Keratinocyte (primary cell): ENCODE measurements around the gene SLC6A14. TPM values are rescaled to one million over a fixed set of nuclear protein-coding genes. Genes with fewer than 3 reads are reported as not detected.

Source experiments
- DNase-seq: peaks from one replicate; pipeline ENCODE4 v3.0.0-alpha.2; 2011; ENCODE audit warnings: low read depth, missing footprints, low spot score
- FAIRE-seq: peaks from 2 replicates; lab custom pipeline; 2011; peaks lifted over from hg19 to GRCh38; lab: Jason Lieb, UNC
- H2AFZ ChIP-seq: 2 replicates; pipeline ENCODE4 v1.6.0; 2012; ENCODE audit warnings: low read length, control low read depth, inconsistent platforms; ENCODE audit not compliant: control insufficient read depth
- H3K27ac ChIP-seq: 2 replicates; pipeline ENCODE4 v1.5.1; 2011; ENCODE audit warnings: low read length; ENCODE audit not compliant: control insufficient read depth, insufficient read depth
- H3K27me3 ChIP-seq: 3 replicates; pipeline ENCODE4 v1.6.0; 2011; ENCODE audit warnings: low read length; ENCODE audit not compliant: control insufficient read depth, insufficient read depth; ENCODE audit errors: extremely low read depth
- H3K36me3 ChIP-seq, 2 experiments: 2 replicates in 1 of 2; 3 replicates in 1 of 2; pipeline ENCODE4 v1.5.1; 2011; ENCODE audit warnings: low read length in 2 of 2, mild to moderate bottlenecking in 1 of 2; ENCODE audit not compliant: control insufficient read depth in 2 of 2, insufficient read depth in 2 of 2; ENCODE audit errors: extremely low read depth in 1 of 2
- H3K4me1 ChIP-seq: 3 replicates; pipeline ENCODE4 v1.5.1; 2011; ENCODE audit warnings: low read length; ENCODE audit not compliant: control insufficient read depth, insufficient read depth; ENCODE audit errors: extremely low read depth
- H3K4me2 ChIP-seq: 3 replicates; pipeline ENCODE4 v1.6.0; 2011; ENCODE audit warnings: low read depth, low read length; ENCODE audit not compliant: control insufficient read depth, insufficient read depth; ENCODE audit errors: extremely low read depth
- H3K4me3 ChIP-seq, 3 experiments: fragments of 200-600 bp in 1 of 3; sonication (generic) in 1 of 3; 2 replicates in 2 of 3; 3 replicates in 1 of 3; pipeline ENCODE4 v1.5.1; 2011 to 2016; ENCODE audit warnings: low read length in 3 of 3, mild to moderate bottlenecking in 3 of 3, control low read depth in 2 of 3, inconsistent platforms in 1 of 3, low read depth in 1 of 3, mixed read lengths in 1 of 3, mixed run types in 1 of 3, moderate library complexity in 1 of 3; ENCODE audit not compliant: control insufficient read depth in 2 of 3, insufficient read depth in 2 of 3; ENCODE audit errors: extremely low read depth in 1 of 3
- H3K79me2 ChIP-seq: 2 replicates; pipeline ENCODE4 v1.6.0; 2012; ENCODE audit warnings: low read length; ENCODE audit not compliant: control insufficient read depth, insufficient read depth
- H3K9ac ChIP-seq: 3 replicates; pipeline ENCODE4 v1.6.0; 2011; ENCODE audit warnings: low read length; ENCODE audit not compliant: control insufficient read depth, insufficient read depth; ENCODE audit errors: extremely low read depth
- H3K9me1 ChIP-seq: 3 replicates; pipeline ENCODE4 v1.6.0; 2011; ENCODE audit warnings: low read length; ENCODE audit not compliant: control insufficient read depth, insufficient read depth; ENCODE audit errors: extremely low read depth
- H3K9me3 ChIP-seq: 2 replicates; pipeline ENCODE4 v1.5.1; 2012; ENCODE audit warnings: low read depth, low read length; ENCODE audit not compliant: control insufficient read depth
- H4K20me1 ChIP-seq: 3 replicates; pipeline ENCODE4 v1.6.0; 2011; ENCODE audit warnings: low read length; ENCODE audit not compliant: control insufficient read depth, insufficient read depth; ENCODE audit errors: extremely low read depth
- CTCF ChIP-seq, 3 experiments: IDR thresholded peaks in 1 of 3; conservative IDR thresholded peaks in 1 of 3; optimal IDR thresholded peaks in 1 of 3; 2 replicates in 2 of 3; 3 replicates in 1 of 3; pipeline versions ENCODE3 to v1.5.1; 2011; ENCODE audit warnings: low read length in 3 of 3, mild to moderate bottlenecking in 3 of 3, moderate library complexity in 2 of 3, control low read depth in 1 of 3, inconsistent platforms in 1 of 3; ENCODE audit not compliant: insufficient read depth in 2 of 3; ENCODE audit errors: extremely low read depth in 1 of 3
- EZH2 ChIP-seq: IDR thresholded peaks from one replicate; pipeline ENCODE4 v1.6.1; 2012; ENCODE audit warnings: inconsistent platforms, mild to moderate bottlenecking, low read length, moderate library complexity
- dilution Hi-C: fragments of 300-500 bp; cut with MboI; formaldehyde crosslinking; loops from one replicate; pipeline ENCODE4 v1.7.0; 2020; ENCODE audit warnings: low sequenced_read_pairs; ENCODE audit not compliant: extremely low pct_ligation_motif_present
- polyA plus RNA-seq, 5 experiments: library from polyadenylated mRNA; depleted of rRNA in 3 of 5; stranded (reverse) in 3 of 5; stranded (forward) in 1 of 5; unstranded in 1 of 5; fragments of >200 nt; gene quantifications; 1 replicate in 1 of 5; 2 replicates in 3 of 5; 3 replicates in 1 of 5; pipeline versions ENCODE4 v1.2.1 to v1.2.3, GENCODE V29; 2011 to 2012; ENCODE audit warnings: missing spikeins in 2 of 5, low read depth in 1 of 5, low replicate concordance in 1 of 5

The SLC6A14 gene
- polyA plus RNA-seq, 1 donor (not counting 4 experiments of a cell fraction or from before 2014, with no cell fraction given) = 0.59 TPM

DNA sequence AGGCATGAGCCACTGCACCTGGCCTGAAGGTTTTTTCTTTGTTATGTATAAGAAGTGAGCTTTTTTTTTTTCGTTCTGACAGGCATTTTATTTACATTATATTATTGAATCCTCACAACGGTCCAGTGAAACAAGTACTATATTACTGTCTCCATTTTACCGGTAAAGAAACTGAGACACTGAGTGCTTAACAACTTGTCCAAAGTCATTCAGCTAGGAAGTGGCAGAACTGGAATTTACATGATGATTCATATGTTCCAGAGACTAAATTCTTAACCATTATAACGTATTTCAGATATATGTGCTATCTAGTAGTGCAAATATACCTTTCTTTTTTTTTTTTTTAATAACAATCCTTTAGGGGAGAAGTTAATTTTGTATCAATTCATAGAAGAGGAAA is 18.4 kb upstream of the SLC6A14 start:
- no peak for TF ChIP-seq EZH2
- no peaks in the 10 kb centered on the region for H4K20me1 ChIP-seq
- H2AFZ ChIP-seq = no peak overlapping the region
- no peaks in the 10 kb centered on the region for H3K36me3 ChIP-seq
- no peak overlapping the region for H3K4me3 ChIP-seq
- H3K27ac ChIP-seq = no peak overlapping the region
- DNase-seq (no peak), FAIRE-seq (no peak)
- no peaks in the 10 kb centered on the region for H3K27me3 ChIP-seq
- dilution Hi-C loops = no loop called here
- no peaks in the 10 kb centered on the region for H3K79me2 ChIP-seq
- H3K9me3 ChIP-seq = no peaks in the 10 kb centered on the region
- no peak overlapping the region for H3K9ac ChIP-seq
- no peak overlapping the region for H3K4me2 ChIP-seq
- H3K9me1 ChIP-seq = no peaks in the 10 kb centered on the region
- no peaks in the 10 kb centered on the region for H3K4me1 ChIP-seq

DNA sequence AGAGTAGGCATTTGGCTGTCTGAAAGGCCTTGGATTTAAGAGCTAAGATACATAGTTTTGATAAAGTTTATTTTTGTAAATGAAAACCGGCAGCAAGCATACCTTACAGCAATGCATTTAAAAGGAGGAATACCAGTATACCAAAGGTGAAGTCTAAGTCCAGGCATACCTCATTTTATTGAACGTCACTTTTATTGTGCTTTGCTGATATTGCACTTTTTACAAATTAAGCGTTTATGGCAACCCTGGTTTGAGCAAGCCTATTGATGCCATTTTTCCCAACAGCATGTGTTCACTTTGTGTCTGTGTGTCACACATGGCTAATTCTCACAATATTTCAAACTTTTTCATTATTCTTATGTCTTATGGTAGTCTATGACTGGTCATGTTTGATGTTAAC is 8.4 kb upstream of the SLC6A14 start:
- DNase-seq (no peak), FAIRE-seq (no peak)
- no peaks in the 10 kb centered on the region for H3K4me1 ChIP-seq
- H3K27me3 ChIP-seq = no peaks in the 10 kb centered on the region
- H4K20me1 ChIP-seq = no peaks in the 10 kb centered on the region
- H3K4me3 ChIP-seq = no peak overlapping the region
- no peaks in the 10 kb centered on the region for H3K9me3 ChIP-seq
- H3K4me2 ChIP-seq = no peak overlapping the region
- no peaks in the 10 kb centered on the region for H3K36me3 ChIP-seq
- dilution Hi-C loops = no loop called here
- TF ChIP-seq EZH2 (no peak), CTCF (optimal IDR thresholded peaks at IDR 0.05 in 1 of 3, IDR thresholded peaks at IDR 0.05 in 1 of 3, conservative IDR thresholded peaks at IDR 0.05 in 1 of 3; ENCODE audit: extremely low read depth in 1 of 3, insufficient read depth in 2 of 3, low read length in 3 of 3) (no peak)
- H3K79me2 ChIP-seq = no peaks in the 10 kb centered on the region
- H3K9ac ChIP-seq = no peak overlapping the region
- no peaks in the 10 kb centered on the region for H3K9me1 ChIP-seq
- no peak overlapping the region for H2AFZ ChIP-seq
- no peak overlapping the region for H3K27ac ChIP-seq

GRCh38 chrX:116435597-116435996 is 809 bp upstream of the SLC6A14 start:
- dilution Hi-C loops = no loop called here
- TF ChIP-seq CTCF (optimal IDR thresholded peaks at IDR 0.05 in 1 of 3, IDR thresholded peaks at IDR 0.05 in 1 of 3, conservative IDR thresholded peaks at IDR 0.05 in 1 of 3; ENCODE audit: extremely low read depth in 1 of 3, insufficient read depth in 2 of 3, low read length in 3 of 3) = no peak
- TF ChIP-seq EZH2 = no peak
- H3K27ac ChIP-seq = no peak overlapping the region
- no peak overlapping the region for H3K9ac ChIP-seq
- peaks cover 7% of the 10 kb centered on the region for H3K27me3 ChIP-seq
- H4K20me1 ChIP-seq = no peaks in the 10 kb centered on the region
- no peak overlapping the region for H3K4me3 ChIP-seq
- H3K9me1 ChIP-seq = no peaks in the 10 kb centered on the region
- H2AFZ ChIP-seq = no peak overlapping the region
- no peak for DNase-seq
- H3K4me1 ChIP-seq = no peaks in the 10 kb centered on the region
- no peaks in the 10 kb centered on the region for H3K79me2 ChIP-seq
- FAIRE-seq = no peak
- H3K36me3 ChIP-seq = no peaks in the 10 kb centered on the region
- H3K9me3 ChIP-seq = no peaks in the 10 kb centered on the region
- no peak overlapping the region for H3K4me2 ChIP-seq
